GM10266 (cell line): ENCODE measurements around the gene NPLOC4.

Experiments
- DNase-seq: peaks from one replicate; pipeline ENCODE4 v3.0.0; 2012; ENCODE audit errors: extremely low spot score
- CTCF ChIP-seq: IDR thresholded peaks from 2 replicates; pipeline ENCODE4 v1.5.1; 2012; ENCODE audit warnings: mild to moderate bottlenecking, low read depth; ENCODE audit not compliant: control insufficient read depth, insufficient read depth; ENCODE audit errors: missing control alignments

Gene NPLOC4

DNA sequence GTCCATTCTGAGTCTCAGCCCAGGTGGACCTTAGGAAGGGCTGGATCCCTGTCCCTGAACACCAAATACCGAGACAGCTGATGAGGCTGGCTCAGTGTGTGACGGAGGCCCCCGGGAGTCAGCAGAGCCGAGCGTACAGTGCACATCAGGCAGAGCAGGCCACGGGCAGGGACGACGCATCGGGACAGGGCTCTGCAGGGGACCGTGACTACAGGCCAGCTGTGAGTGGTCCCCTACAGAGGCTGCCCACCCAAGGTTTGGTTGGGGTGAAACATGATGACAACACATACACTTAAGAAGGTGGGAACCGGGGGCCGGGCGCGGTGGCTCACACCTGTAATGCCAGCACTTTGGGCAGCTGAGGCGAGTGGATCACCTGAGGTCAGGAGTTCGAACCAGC lies 36.0 kb upstream of the NPLOC4 start:
- no peak for TF ChIP-seq CTCF
- no peak for DNase-seq

- no peak for DNase-seq
- TF ChIP-seq CTCF = no peak
These were observed 35.6 kb upstream of the NPLOC4 start for GRCh38 chr17:81672504-81672903.

GRCh38 chr17:81667754-81668153 lies 30.8 kb upstream of the NPLOC4 start:
- TF ChIP-seq CTCF = no peak
- DNase-seq = no peak

DNA sequence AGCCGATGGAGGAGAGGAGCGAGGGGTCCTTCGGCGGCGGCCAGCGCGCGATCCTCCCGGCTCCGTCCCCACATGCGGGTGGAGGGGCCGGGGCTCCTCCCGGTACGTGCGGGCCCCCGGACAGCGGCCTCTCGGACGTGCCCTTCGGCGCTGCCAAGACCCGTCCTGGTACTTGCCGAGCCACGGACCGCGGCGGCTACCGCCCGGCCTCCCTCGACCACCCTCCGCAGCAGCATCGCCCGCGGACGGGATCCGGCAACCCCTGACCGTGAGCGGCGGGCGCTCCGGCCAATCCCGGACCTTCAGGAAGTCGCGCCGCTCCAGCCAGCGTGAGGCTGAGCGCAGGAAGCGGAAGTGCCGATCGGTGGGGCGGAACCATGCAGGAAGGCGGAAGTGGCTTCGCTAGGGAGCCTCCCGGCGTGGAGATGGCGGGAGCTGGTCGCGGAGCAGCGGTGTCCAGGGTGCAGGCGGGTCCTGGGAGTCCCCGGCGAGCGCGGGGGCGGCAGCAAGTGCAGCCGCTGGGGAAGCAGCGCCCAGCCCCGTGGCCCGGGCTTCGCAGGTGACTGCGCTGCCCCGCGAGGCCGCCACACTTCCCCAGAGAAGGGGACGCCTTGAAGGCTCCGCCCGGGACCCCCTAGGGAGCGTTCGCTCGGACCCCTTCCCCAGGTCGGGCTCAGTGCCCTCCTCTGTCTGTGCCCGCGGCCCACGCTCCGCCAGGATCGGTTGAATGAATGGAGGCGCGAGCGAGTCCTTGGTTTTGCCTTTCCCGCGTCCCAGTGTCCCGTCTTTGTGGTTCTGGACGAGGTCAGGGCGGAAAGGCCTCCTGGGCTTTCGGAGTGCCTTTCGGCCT lies 29.7 kb upstream of the NPLOC4 start, which contains the start of the genes CCDC137 and OXLD1:
Gene CCDC137 (plus strand): TSS at position 396 of the 850 bp plus-strand sequence. CDS start 30 bp downstream, at position 426.
Gene OXLD1 (minus strand): TSS at position 264 of the 850 bp plus-strand sequence. CDS start 28 bp downstream, at position 236.
- peak; percentile 98 for DNase-seq
- no peak for TF ChIP-seq CTCF

GRCh38 chr17:81666092-81666341 lies 29.1 kb upstream of the NPLOC4 start:
- no peak for DNase-seq
- TF ChIP-seq CTCF = no peak

DNA sequence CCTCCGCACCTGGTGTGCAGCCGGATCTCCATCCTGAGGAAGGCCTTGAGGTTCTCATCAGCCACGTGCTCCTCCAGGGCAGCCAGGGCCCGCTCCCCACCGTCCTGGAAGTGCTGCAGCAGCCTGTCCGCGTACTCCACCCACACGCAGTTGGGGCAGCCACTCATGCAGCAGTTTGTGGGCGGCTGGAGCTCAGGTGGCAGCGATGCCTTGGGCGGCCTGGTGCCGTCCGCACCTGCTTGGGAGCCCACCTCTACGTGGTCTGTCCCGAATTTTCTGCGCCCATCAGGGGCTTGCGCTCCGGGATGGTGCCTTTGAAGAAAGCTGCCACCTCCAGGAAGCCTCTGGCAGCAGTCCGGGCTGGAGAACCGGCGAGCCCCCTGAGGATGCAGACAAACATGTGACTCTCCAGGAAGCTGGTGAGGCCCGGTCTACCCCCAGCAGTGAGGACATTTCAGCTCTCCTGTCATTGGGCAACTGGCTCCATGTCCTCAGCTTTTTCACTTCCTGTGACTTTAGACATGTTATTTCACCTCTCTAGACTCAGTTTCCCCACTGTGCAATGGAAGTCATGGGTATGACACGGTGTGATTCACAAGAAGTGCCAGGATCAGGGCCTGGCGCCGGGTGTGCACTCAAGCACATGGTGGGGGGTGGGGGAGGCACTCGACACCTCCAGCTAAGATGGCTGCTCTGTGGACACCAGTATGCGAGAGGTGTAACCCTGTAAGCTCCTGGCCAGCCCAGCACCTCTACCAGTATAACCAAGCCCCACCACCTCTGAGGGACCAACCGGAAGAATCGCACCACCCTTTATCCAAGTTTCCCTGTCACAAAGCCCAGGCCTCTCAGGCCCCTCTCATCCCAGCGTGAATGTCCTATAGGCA lies 28.5 kb upstream of the NPLOC4 start:
- no peak for TF ChIP-seq CTCF
- DNase-seq = peak; percentile 67

DNA sequence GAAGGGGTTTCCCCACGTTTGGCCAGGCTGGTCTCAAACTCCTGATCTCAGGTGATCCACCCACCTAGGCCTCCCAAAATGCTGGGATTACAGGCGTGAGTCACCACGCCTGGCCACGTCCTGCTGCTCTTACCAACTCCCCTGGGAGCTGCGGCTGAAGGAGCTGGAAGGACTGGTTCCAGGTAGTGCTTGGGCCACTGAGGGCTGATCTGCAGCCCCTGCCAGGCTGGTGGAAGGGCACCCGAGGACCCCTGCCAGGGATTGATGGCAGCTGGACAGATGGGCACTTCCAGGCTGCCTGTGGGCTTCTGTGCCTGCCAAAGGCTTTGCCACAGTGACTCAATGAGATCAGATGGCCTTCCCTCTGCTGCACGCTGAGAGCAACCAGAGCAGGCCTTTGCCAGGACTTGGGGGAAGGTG lies 27.1 kb upstream of the NPLOC4 start:
- no peak for TF ChIP-seq CTCF
- no peak for DNase-seq
